H1 (cell line): ENCODE measurements around the gene DPYSL4. TPM values are rescaled to one million over a fixed set of nuclear protein-coding genes. Genes with fewer than 3 reads are reported as not detected.

Experiments used
- ATF3 ChIP-seq: IDR thresholded peaks from 2 replicates; pipeline ENCODE4 v1.6.1; 2011; ENCODE audit warnings: low read depth, mild to moderate bottlenecking, low read length; ENCODE audit not compliant: insufficient read depth
- KDM5A ChIP-seq: fragments of 200-600 bp; IDR thresholded peaks from 2 replicates; pipeline ENCODE4 v1.7.1; 2012; ENCODE audit warnings: mild to moderate bottlenecking, low read length, inconsistent platforms, mixed read lengths
- YY1 ChIP-seq: IDR thresholded peaks from 2 replicates; pipeline ENCODE4 v1.6.1; 2011; ENCODE audit warnings: low read depth, mild to moderate bottlenecking, low read length
- ZNF274 ChIP-seq: IDR thresholded peaks from 2 replicates; pipeline ENCODE4 v1.7.0; 2012; ENCODE audit warnings: low read length, borderline replicate concordance; ENCODE audit errors: extremely low read depth
- polyA plus RNA-seq, 7 experiments: library from polyadenylated mRNA; depleted of rRNA in 3 of 7; stranded (reverse) in 5 of 7; unstranded in 2 of 7; fragments of >200 nt in 5 of 7; fragments of 200-250 nt in 2 of 7; gene quantifications; 1 replicate in 5 of 7; 2 replicates in 1 of 7; 4 replicates in 1 of 7; pipeline versions ENCODE4 v1.2.1 to v1.2.3, GENCODE V29; 2011 to 2013; ENCODE audit warnings: missing spikeins in 2 of 7, mixed read lengths in 2 of 7
- total RNA-seq: library from RNA; stranded (reverse); fragmentation: NEBNext Ultra II Directional; extraction: Animal tissue kit (Norgen Biotek cat#: 25700); gene quantifications from 2 replicates; pipeline ENCODE4 v1.2.1, GENCODE V29; 2021

The DPYSL4 gene
- total and polyA plus RNA-seq, 2 of the 8 experiments (the other 6 are each of a cell fraction or from before 2014, with no cell fraction given) = 12.9 to 15.2 TPM

GRCh38 chr10:132243141-132243540, 56.4 kb downstream of the DPYSL4 start (continued):
- TF ChIP-seq ZNF274 (no peak), KDM5A (no peak), ATF3 (no peak), YY1 (no peak)
- TF ChIP-seq, all 59 proteins: peak for 0
